DLD1 (cell line): ENCODE results near the gene DTD2.
"Not testable (repeated sequence)": the region's sequence is repeated elsewhere in the genome, so short reads cannot be mapped to it uniquely, and the experiment has no call there.

ENCODE experiments used
- in situ Hi-C: cut with HindIII; loops from 2 replicates; pipeline ENCODE4 v1.10.0; 2017; ENCODE audit warnings: low sequenced_read_pairs

DTD2 gene

GRCh38 chr14:31442284-31442683, 15.0 kb downstream of the DTD2 start:
- in situ Hi-C loops = no loop called here

- in situ Hi-C loops = no loop called here
These were observed 15.8 kb downstream of the DTD2 start for GRCh38 chr14:31441273-31442111.

GRCh38 chr14:31440280-31440679, 17.0 kb downstream of the DTD2 start:
- in situ Hi-C loops = no loop called here

GRCh38 chr14:31439561-31439960, 17.7 kb downstream of the DTD2 start:
- in situ Hi-C loops = no loop called here

GRCh38 chr14:31437045-31437691, 20.1 kb downstream of the DTD2 start:
- in situ Hi-C loops = not testable (repeated sequence)

- in situ Hi-C loops = no loop called here
These were observed 22.0 kb downstream of the DTD2 start for GRCh38 chr14:31435276-31435675.

- in situ Hi-C loops = no loop called here
These were observed 26.6 kb downstream of the DTD2 start for GRCh38 chr14:31430634-31431264.

GRCh38 chr14:31429791-31430190, 27.5 kb downstream of the DTD2 start:
- in situ Hi-C loops = no loop called here

- in situ Hi-C loops = no loop called here
These were observed 29.3 kb downstream of the DTD2 start for GRCh38 chr14:31428011-31428410.

GRCh38 chr14:31426663-31427062, 30.6 kb downstream of the DTD2 start:
- in situ Hi-C loops = no loop called here

GRCh38 chr14:31425905-31426304, 31.4 kb downstream of the DTD2 start:
- in situ Hi-C loops = no loop called here

GRCh38 chr14:31421200-31421599, 36.1 kb downstream of the DTD2 start:
- in situ Hi-C loops = no loop called here

- in situ Hi-C loops = no loop called here
These were observed 36.8 kb downstream of the DTD2 start, which contains the start of gene HEATR5A for GRCh38 chr14:31420319-31421111. Gene HEATR5A (minus strand): TSS chr14:31420550. CDS start chr14:31402975, 17,575 bp downstream.

- in situ Hi-C loops = no loop called here
These were observed 37.4 kb downstream of the DTD2 start for GRCh38 chr14:31419967-31420318.

- in situ Hi-C loops = no loop called here
These were observed 37.9 kb downstream of the DTD2 start for GRCh38 chr14:31419179-31419966.

- in situ Hi-C loops = no loop called here
These were observed 38.9 kb downstream of the DTD2 start for GRCh38 chr14:31418440-31418839.

GRCh38 chr14:31414190-31414833, 43.0 kb downstream of the DTD2 start:
- in situ Hi-C loops = no loop called here

- in situ Hi-C loops = no loop called here
These were observed 46.0 kb downstream of the DTD2 start for GRCh38 chr14:31411218-31411727.

GRCh38 chr14:31410048-31410650, 47.2 kb downstream of the DTD2 start:
- in situ Hi-C loops = no loop called here
